GM10266 (cell line): Measurements from ENCODE around the gene KLHDC7B.

Experiments
- DNase-seq: peaks from one replicate; pipeline ENCODE4 v3.0.0; 2012; ENCODE audit errors: extremely low spot score
- TF ChIP-seq, protein P1 (sequence below): IDR thresholded peaks from 2 replicates; pipeline ENCODE4 v1.5.1; 2012; ENCODE audit warnings: mild to moderate bottlenecking, low read depth; ENCODE audit not compliant: control insufficient read depth, insufficient read depth; ENCODE audit errors: missing control alignments

KLHDC7B gene

DNA sequence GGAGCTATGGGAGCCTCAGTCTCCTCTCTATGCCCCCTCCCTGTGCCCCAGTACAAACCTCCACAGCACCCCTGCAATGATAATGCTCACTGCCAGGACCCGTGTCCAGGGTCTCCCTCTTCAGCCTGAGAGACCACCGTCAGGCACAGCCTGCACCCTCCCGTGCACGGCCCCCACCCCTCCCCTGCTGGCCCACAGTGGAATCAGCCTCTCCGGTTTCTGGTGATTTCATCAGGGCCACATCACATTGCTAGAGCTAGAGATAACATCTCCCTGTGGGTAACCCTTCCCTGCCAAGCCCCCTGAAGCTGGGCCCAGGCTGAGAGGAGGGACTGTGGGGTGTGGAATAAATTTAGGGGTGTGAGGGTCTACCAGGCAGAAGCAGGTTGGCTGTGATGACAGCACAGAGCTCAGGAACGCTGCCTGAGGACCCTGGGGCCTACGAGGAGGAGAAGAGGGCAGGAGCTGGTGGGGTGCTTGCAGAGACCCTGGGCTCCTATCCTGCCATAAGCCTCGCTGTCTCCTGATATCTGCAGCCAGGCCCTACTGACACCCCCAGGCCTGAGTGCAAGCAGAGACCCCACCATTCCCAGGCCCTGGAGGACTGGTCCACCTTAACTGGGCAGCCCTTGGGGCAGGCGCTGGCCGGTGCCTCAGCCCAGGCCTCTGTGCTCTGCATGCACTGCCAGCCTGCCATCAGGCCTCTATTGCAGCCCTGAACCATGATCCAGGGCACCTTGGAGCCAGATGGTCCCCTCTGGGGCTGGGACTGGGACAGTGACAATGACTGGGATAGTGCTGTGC lies at the start of gene KLHDC7B:
TSS of gene KLHDC7B (plus strand) at position 378 of the 804 bp plus-strand sequence. CDS start at position 723, 345 bp downstream.
- DNase-seq = peak; percentile 52
- TF ChIP-seq, protein P1, sequence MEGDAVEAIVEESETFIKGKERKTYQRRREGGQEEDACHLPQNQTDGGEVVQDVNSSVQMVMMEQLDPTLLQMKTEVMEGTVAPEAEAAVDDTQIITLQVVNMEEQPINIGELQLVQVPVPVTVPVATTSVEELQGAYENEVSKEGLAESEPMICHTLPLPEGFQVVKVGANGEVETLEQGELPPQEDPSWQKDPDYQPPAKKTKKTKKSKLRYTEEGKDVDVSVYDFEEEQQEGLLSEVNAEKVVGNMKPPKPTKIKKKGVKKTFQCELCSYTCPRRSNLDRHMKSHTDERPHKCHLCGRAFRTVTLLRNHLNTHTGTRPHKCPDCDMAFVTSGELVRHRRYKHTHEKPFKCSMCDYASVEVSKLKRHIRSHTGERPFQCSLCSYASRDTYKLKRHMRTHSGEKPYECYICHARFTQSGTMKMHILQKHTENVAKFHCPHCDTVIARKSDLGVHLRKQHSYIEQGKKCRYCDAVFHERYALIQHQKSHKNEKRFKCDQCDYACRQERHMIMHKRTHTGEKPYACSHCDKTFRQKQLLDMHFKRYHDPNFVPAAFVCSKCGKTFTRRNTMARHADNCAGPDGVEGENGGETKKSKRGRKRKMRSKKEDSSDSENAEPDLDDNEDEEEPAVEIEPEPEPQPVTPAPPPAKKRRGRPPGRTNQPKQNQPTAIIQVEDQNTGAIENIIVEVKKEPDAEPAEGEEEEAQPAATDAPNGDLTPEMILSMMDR = no peak

DNA sequence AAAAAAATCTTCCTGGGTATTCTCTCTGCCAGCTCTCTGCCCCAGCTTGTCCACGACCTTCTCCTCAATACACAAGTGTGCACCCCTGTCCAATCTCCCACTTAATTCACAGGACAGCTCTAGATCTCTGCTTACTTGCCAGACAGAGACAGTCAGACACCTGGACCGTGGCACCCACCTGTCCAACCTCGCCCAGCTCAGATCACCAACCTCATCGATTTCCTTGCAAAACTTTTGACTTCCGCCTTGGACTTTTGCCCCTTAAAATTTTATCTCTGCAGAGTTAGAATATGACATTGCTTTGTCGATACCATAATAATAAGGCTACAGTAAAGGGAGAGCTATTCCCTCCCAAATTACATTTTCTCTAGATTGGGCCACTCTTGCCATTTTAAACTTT lies 48.6 kb upstream of the KLHDC7B start:
- no peak for DNase-seq
- TF ChIP-seq, protein P1 = no peak

DNA sequence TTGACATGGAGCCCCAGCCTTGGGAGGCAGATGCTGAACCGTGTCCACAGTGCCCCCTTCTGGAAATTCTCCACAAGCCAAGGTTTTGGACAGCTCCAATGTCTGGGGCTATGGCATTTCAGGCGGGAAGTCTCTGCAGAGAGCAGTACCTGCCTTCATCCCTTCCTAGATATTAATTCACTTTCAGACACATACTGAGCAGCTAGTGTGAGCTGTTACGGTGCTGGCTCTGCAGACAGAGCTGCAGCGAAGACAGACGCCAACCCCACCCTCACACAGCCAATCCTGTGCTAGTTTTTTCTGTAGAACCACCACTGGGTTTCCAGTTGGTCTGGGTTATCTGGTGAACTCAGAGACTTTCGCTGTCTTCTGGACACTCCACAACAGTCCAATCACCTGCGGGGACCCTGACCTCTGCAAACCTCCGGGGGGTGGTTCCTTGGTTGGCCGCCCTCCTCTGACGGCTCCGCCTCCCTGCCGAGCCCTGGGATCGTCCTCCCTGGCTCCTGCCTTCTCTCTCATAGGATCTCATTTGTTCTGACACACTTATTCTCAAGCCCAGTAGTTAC lies 47.3 kb upstream of the KLHDC7B start:
- DNase-seq = peak; percentile 75
- TF ChIP-seq, protein P1 = peak; percentile 74

DNA sequence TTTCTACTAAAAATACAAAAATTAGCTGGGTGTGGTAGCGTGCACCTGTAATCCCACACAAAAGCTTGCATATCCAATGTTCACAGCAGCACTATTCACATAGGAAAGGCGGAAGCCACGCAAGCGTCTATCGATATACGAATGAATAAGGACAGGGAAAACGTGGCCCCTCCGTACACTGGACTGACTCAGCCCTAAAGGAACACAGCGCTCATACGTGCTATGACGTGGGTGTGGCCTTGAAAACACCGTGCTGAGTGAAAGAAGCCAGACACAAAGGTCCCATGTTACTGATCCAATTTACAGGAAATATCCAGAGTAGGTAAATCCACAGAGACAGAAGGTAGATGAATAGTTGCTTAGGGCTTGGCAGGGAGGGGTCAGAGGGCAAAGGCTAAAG lies 45.2 kb upstream of the KLHDC7B start:
- no peak for DNase-seq
- TF ChIP-seq, protein P1 = no peak

DNA sequence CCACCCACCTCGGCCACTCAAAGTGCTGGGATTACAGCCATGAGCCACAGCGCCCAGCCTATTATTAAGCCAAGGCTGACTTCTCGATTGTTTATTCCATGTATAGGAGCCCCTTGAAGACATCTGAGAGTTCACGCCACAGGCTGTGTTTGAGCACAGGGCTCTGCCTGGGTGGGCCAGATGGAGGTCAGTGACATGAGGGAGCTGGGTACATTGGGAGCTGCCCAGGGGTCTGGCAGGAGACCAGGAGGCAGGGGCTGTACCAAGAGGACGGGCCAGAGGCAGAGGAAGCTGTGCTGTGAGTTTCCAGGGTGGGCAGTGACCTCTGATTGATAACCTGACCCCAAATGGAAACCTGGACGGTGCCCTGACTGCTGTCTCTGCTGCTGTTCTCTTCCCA lies 43.6 kb upstream of the KLHDC7B start:
- TF ChIP-seq, protein P1 = no peak
- DNase-seq = no peak

DNA sequence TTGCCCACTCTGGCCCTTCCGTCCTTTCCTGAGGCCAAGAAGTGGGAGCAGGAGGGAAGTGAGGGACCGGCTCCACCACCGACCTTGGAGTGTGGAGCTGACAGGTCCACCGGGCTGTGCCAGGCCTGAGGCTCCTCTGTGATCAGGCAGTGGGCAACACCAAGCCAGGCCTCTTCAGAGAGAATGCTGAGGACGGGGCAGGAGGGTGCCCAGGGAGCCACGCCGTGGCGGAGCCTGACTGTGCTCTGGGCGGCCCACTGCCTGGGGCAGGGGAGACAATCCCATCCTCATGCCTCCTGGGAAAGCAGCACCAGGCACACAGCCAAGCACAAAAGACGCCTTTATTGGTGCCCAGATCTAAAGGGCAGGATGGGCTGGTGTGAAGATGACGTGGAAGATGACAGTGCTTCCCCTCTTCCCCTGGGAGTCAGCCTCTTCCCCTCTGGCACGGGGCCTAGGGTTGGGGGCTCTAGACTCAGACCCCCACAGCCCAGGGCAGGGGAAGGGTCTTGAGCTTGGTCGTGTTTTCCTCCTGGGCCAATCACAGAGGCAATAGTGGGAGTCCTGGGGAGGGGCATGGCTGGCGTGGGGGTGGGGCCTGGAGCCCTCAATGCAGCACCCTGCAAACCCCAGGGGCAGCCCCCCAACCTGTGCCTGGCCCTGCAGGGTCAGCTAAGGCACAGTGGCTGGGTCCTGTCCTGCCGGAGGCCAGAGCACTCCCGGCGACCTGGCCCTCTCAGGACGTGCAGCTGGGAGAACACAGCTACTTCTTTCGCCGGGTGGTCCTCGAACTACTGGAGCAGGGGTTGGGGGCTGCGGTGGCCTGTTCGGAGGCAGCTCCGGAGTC lies 42.8 kb upstream of the KLHDC7B start:
- TF ChIP-seq, protein P1 = no peak

More for the DNA sequence above, 42.8 kb upstream of the KLHDC7B start:
- no peak for DNase-seq
